HEK293 (cell line): ENCODE data around the gene CADM4.

Experiments
- CTCF ChIA-PET: fragments of 350-600 bp; formaldehyde crosslinking; extraction: SDS; loops from one replicate; lab custom pipeline; 2021; ENCODE audit warnings: antibody characterized with exemption; lab: Yijun Ruan, JAX
- POLR2A ChIA-PET: fragments of 300-600 bp; formaldehyde crosslinking; extraction: SDS; loops from one replicate; lab custom pipeline; 2020; ENCODE audit warnings: antibody characterized with exemption, inconsistent platforms; lab: Yijun Ruan, JAX
- H3K27ac ChIP-seq: fragments of 200-500 bp; sonication (Bioruptor generic); 2 replicates; pipeline ENCODE4 v1.5.1; 2014; ENCODE audit warnings: low read depth, low read length, control low read depth, inconsistent platforms; ENCODE audit errors: extremely low read depth
- H3K36me3 ChIP-seq, 2 experiments: fragments of 200-500 bp in 1 of 2; sonication (Bioruptor generic) in 1 of 2; 1 replicate in 1 of 2; 2 replicates in 1 of 2; pipeline ENCODE4 v1.5.1; 2014 to 2017; ENCODE audit warnings: inconsistent platforms in 2 of 2, low read length in 2 of 2; ENCODE audit not compliant: control insufficient read depth in 2 of 2, insufficient read depth in 1 of 2
- H3K4me1 ChIP-seq: fragments of 200-500 bp; sonication (Bioruptor generic); 2 replicates; pipeline ENCODE4 v1.5.1; 2014; ENCODE audit warnings: mild to moderate bottlenecking, low read length, inconsistent platforms; ENCODE audit not compliant: control insufficient read depth, insufficient read depth
- H3K4me3 ChIP-seq: 2 replicates; pipeline ENCODE4 v1.5.1; 2011; ENCODE audit warnings: low read depth, mild to moderate bottlenecking, control low read depth, low read length, moderate library complexity
- H3K9me3 ChIP-seq: fragments of 200-500 bp; sonication (Bioruptor generic); 2 replicates; pipeline ENCODE4 v1.5.1; 2014; ENCODE audit warnings: low read depth, low read length, inconsistent platforms; ENCODE audit not compliant: control insufficient read depth, insufficient read depth
- IKZF3 ChIP-seq: fragments of 450-650 bp; IDR thresholded peaks from 2 replicates; pipeline ENCODE4 v1.5.0; 2018; ENCODE audit warnings: missing biosample characterization, mild to moderate bottlenecking, missing genetic modification characterization, moderate library complexity
- KLF8 ChIP-seq: fragments of 450-650 bp; formaldehyde crosslinking; IDR thresholded peaks from 2 replicates; pipeline ENCODE4 v1.5.1; 2016; ENCODE audit warnings: missing biosample characterization, missing genetic modification characterization
- ZBTB17 ChIP-seq: fragments of 450-650 bp; formaldehyde crosslinking; IDR thresholded peaks from 2 replicates; pipeline ENCODE4 v1.5.1; 2016; ENCODE audit warnings: missing biosample characterization, missing genetic modification characterization
- ZBTB8A ChIP-seq: fragments of 450-650 bp; formaldehyde crosslinking; IDR thresholded peaks from 2 replicates; pipeline ENCODE4 v1.5.1; 2016; ENCODE audit warnings: missing biosample characterization, missing genetic modification characterization
- ZFP69B ChIP-seq: fragments of 450-650 bp; formaldehyde crosslinking; IDR thresholded peaks from 2 replicates; pipeline ENCODE4 v1.5.1; 2016; ENCODE audit warnings: missing biosample characterization, missing genetic modification characterization
- ZNF10 ChIP-seq: fragments of 450-650 bp; formaldehyde crosslinking; IDR thresholded peaks from 2 replicates; pipeline ENCODE4 v1.5.1; 2017; ENCODE audit warnings: missing biosample characterization, missing genetic modification characterization
- ZNF174 ChIP-seq: fragments of 450-650 bp; formaldehyde crosslinking; IDR thresholded peaks from 2 replicates; pipeline ENCODE4 v1.5.0; 2017; ENCODE audit warnings: missing biosample characterization, mild to moderate bottlenecking, missing genetic modification characterization
- ZNF221 ChIP-seq: fragments of 450-650 bp; formaldehyde crosslinking; IDR thresholded peaks from 2 replicates; pipeline ENCODE4 v1.5.1; 2017; ENCODE audit warnings: missing biosample characterization, missing genetic modification characterization, borderline replicate concordance
- ZNF223 ChIP-seq: fragments of 450-650 bp; formaldehyde crosslinking; IDR thresholded peaks from 2 replicates; pipeline ENCODE4 v1.5.1; 2016; ENCODE audit warnings: missing biosample characterization, missing genetic modification characterization
- ZNF302 ChIP-seq: fragments of 450-650 bp; formaldehyde crosslinking; IDR thresholded peaks from 2 replicates; pipeline ENCODE4 v1.5.1; 2016; ENCODE audit warnings: missing biosample characterization, missing genetic modification characterization, low read depth
- ZNF529 ChIP-seq: fragments of 450-650 bp; formaldehyde crosslinking; IDR thresholded peaks from 2 replicates; pipeline ENCODE4 v1.5.1; 2017; ENCODE audit warnings: missing genetic modification characterization, missing biosample characterization; ENCODE audit not compliant: insufficient replicate concordance
- ZNF623 ChIP-seq: fragments of 450-650 bp; formaldehyde crosslinking; IDR thresholded peaks from 2 replicates; pipeline ENCODE4 v1.5.1; 2016; ENCODE audit warnings: missing biosample characterization, missing genetic modification characterization
- ZNF626 ChIP-seq: fragments of 450-650 bp; sonication (Bioruptor Pico); formaldehyde crosslinking; IDR thresholded peaks from 2 replicates; pipeline ENCODE4 v1.5.1; 2018; ENCODE audit warnings: missing biosample characterization, missing genetic modification characterization, inconsistent platforms
- ZNF664 ChIP-seq: fragments of 450-650 bp; formaldehyde crosslinking; IDR thresholded peaks from 2 replicates; pipeline ENCODE4 v1.5.1; 2016; ENCODE audit warnings: missing biosample characterization, missing genetic modification characterization
- ZNF777 ChIP-seq: fragments of 450-650 bp; formaldehyde crosslinking; IDR thresholded peaks from 2 replicates; pipeline ENCODE4 v1.5.1; 2017; ENCODE audit warnings: missing biosample characterization, missing genetic modification characterization, borderline replicate concordance
- ZNF843 ChIP-seq: fragments of 450-650 bp; formaldehyde crosslinking; IDR thresholded peaks from 2 replicates; pipeline ENCODE4 v1.5.1; 2016; ENCODE audit warnings: missing biosample characterization, missing genetic modification characterization
- ZXDB ChIP-seq: fragments of 450-650 bp; formaldehyde crosslinking; IDR thresholded peaks from 2 replicates; pipeline ENCODE4 v1.5.1; 2016; ENCODE audit warnings: missing biosample characterization, missing genetic modification characterization
- TF ChIP-seq, protein P1 (sequence below): fragments of 450-650 bp; formaldehyde crosslinking; IDR thresholded peaks from 2 replicates; pipeline ENCODE4; 2016; ENCODE audit warnings: missing biosample characterization, missing genetic modification characterization
- TF ChIP-seq, protein P2 (sequence below): fragments of 450-650 bp; formaldehyde crosslinking; IDR thresholded peaks from 2 replicates; pipeline ENCODE4 v1.5.1; 2016; ENCODE audit warnings: missing biosample characterization, missing genetic modification characterization, low read depth
- TF ChIP-seq, protein P3 (sequence below): fragments of 450-650 bp; formaldehyde crosslinking; IDR thresholded peaks from 2 replicates; pipeline ENCODE4 v1.5.1; 2016; ENCODE audit warnings: missing biosample characterization, missing genetic modification characterization
- TF ChIP-seq, protein P4 (sequence below): fragments of 450-650 bp; formaldehyde crosslinking; IDR thresholded peaks from 2 replicates; pipeline ENCODE4 v1.5.1; 2016; ENCODE audit warnings: missing biosample characterization, missing genetic modification characterization, borderline replicate concordance
- TF ChIP-seq, protein P5 (sequence below): fragments of 450-650 bp; formaldehyde crosslinking; IDR thresholded peaks from 2 replicates; pipeline ENCODE4 v1.5.1; 2016; ENCODE audit warnings: missing biosample characterization, missing genetic modification characterization
- TF ChIP-seq, protein P6 (sequence below): sonication (generic); formaldehyde crosslinking; IDR thresholded peaks from 2 replicates; pipeline ENCODE4 v1.8.1; 2022; ENCODE audit warnings: mild to moderate bottlenecking, moderate library complexity, missing genetic modification reagents
- TF ChIP-seq, protein P7 (sequence below): IDR thresholded peaks from 2 replicates; pipeline ENCODE4 v1.6.1; 2011; ENCODE audit warnings: mild to moderate bottlenecking, low read depth, low read length, borderline replicate concordance

Gene CADM4

DNA sequence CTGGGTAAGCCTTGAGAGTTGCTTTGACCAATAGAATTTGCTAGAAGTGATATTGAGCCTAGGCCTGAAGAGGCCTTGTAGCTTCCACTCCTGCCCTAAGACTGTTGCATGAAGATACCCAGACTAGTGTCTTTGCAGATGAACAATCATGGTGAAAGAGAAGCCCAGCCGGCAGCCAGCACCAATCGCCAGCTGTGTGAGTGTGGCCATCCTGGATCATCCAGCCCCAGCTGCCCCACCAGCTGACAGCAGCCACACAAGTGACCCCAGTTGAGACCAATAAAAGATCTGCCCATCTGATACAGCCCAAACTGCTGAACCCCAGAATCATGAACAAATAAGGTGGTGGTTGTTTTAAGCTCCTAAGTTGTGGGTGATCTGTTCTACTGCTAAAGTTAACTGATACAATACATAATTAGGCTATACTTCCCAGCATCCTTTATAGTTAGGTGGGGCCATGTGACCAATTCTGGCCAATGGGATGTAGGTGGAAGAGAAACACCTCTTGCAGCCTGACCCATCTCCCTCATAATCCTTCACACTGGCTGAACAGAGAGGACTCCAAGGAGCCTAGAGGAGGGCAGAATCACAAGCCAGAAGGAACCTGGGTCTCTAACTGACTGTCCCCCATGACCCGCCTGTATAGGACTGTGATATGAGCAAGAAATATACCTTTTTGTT, 10.9 kb downstream of the CADM4 start:
- peak; percentile 84 for TF ChIP-seq ZBTB17
- TF ChIP-seq, protein P1, sequence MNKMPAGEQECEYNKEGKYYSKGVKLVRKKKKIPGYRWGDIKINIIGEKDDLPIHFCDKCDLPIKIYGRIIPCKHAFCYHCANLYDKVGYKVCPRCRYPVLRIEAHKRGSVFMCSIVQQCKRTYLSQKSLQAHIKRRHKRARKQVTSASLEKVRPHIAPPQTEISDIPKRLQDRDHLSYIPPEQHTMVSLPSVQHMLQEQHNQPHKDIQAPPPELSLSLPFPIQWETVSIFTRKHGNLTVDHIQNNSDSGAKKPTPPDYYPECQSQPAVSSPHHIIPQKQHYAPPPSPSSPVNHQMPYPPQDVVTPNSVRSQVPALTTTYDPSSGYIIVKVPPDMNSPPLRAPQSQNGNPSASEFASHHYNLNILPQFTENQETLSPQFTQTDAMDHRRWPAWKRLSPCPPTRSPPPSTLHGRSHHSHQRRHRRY (tag by site-specific recombination), result no peak
- no peak for TF ChIP-seq ZNF623
- TF ChIP-seq IKZF3 (tag by site-specific recombination), result no peak
- no peaks in the 10 kb centered on the region for H3K9me3 ChIP-seq
- no peak overlapping the region for H3K4me3 ChIP-seq
- no peaks in the 10 kb centered on the region for H3K4me1 ChIP-seq
- ChIA-PET POLR2A (interaction anchor here (0.8 to 1.4 kb wide), 6 partner anchors 9 to 198 kb away, joined by 3 to 6 read pairs (median 3); partner anchors contain the start of genes CADM4, IRGQ, ZNF283 and ZNF428), CTCF (interaction anchor here (0.8 to 1.7 kb wide), 5 partner anchors 9 to 87 kb away, joined by 3 to 7 read pairs (median 4); no protein-coding TSS in a partner anchor)
- H3K36me3 ChIP-seq, result peaks cover 5 to 15% of the 10 kb centered on the region in 2 experiments
- H3K27ac ChIP-seq, result no peak overlapping the region

DNA sequence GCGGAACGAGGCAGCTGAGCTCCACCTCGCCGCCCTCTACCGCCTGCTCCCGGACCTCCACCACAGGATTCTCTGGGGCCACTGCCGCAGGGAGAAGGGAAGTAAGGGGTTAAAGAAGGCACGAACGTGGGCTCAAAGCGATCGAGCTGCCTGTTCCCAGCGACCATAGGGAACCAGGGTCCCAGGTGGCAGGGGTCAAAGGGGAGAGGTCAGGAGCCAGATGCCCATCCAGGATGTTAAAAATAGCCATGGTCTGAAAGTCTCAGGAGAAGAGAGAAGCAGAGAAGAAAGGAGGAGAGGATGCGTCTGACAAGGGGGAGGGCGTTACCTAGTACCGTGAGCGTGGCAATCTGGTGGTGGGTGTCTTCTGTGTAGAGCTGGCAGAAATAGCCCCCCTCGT, 12.8 kb downstream of the CADM4 start:
- POLR2A ChIA-PET, result interaction anchor here (1.3 to 1.6 kb wide), 2 partner anchors 27 to 76 kb away, joined by 3 to 5 read pairs; no protein-coding TSS in a partner anchor
- H3K9me3 ChIP-seq, result no peaks in the 10 kb centered on the region
- H3K4me3 ChIP-seq, result no peak overlapping the region
- CTCF ChIA-PET, result interaction anchor here (0.8 to 1.0 kb wide), 3 partner anchors 16 to 72 kb away, joined by 3 to 4 read pairs (median 3); no protein-coding TSS in a partner anchor
- no peaks in the 10 kb centered on the region for H3K4me1 ChIP-seq
- peaks cover 5 to 17% of the 10 kb centered on the region in 2 experiments for H3K36me3 ChIP-seq
- no peak overlapping the region for H3K27ac ChIP-seq
- TF ChIP-seq ZNF843 (tag by site-specific recombination), result no peak
- TF ChIP-seq ZNF664, result no peak
- no peak for TF ChIP-seq ZNF221
- TF ChIP-seq, protein P2, sequence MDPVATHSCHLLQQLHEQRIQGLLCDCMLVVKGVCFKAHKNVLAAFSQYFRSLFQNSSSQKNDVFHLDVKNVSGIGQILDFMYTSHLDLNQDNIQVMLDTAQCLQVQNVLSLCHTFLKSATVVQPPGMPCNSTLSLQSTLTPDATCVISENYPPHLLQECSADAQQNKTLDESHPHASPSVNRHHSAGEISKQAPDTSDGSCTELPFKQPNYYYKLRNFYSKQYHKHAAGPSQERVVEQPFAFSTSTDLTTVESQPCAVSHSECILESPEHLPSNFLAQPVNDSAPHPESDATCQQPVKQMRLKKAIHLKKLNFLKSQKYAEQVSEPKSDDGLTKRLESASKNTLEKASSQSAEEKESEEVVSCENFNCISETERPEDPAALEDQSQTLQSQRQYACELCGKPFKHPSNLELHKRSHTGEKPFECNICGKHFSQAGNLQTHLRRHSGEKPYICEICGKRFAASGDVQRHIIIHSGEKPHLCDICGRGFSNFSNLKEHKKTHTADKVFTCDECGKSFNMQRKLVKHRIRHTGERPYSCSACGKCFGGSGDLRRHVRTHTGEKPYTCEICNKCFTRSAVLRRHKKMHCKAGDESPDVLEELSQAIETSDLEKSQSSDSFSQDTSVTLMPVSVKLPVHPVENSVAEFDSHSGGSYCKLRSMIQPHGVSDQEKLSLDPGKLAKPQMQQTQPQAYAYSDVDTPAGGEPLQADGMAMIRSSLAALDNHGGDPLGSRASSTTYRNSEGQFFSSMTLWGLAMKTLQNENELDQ (tag by site-specific recombination), result no peak
- no peak for TF ChIP-seq ZNF529
- no peak for TF ChIP-seq ZFP69B (tag by site-specific recombination)
- peak; percentile 34; the same call in 1 of the 2 replicates for TF ChIP-seq ZNF777
- no peak for TF ChIP-seq ZBTB8A
- TF ChIP-seq, protein P3, sequence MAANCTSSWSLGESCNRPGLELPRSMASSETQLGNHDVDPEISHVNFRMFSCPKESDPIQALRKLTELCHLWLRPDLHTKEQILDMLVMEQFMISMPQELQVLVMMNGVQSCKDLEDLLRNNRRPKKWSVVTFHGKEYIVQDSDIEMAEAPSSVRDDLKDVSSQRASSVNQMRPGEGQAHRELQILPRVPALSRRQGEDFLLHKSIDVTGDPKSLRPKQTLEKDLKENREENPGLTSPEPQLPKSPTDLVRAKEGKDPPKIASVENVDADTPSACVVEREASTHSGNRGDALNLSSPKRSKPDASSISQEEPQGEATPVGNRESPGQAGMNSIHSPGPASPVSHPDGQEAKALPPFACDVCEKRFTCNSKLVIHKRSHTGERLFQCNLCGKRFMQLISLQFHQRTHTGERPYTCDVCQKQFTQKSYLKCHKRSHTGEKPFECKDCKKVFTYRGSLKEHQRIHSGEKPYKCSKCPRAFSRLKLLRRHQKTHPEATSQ (tag by site-specific recombination), result no peak
- TF ChIP-seq, protein P4, sequence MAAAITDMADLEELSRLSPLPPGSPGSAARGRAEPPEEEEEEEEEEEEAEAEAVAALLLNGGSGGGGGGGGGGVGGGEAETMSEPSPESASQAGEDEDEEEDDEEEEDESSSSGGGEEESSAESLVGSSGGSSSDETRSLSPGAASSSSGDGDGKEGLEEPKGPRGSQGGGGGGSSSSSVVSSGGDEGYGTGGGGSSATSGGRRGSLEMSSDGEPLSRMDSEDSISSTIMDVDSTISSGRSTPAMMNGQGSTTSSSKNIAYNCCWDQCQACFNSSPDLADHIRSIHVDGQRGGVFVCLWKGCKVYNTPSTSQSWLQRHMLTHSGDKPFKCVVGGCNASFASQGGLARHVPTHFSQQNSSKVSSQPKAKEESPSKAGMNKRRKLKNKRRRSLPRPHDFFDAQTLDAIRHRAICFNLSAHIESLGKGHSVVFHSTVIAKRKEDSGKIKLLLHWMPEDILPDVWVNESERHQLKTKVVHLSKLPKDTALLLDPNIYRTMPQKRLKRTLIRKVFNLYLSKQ (tag by site-specific recombination), result no peak
- TF ChIP-seq ZNF10 (tag by site-specific recombination), result no peak
- TF ChIP-seq ZNF626, result no peak
- TF ChIP-seq KLF8 (tag by site-specific recombination), result no peak
- TF ChIP-seq, protein P5, sequence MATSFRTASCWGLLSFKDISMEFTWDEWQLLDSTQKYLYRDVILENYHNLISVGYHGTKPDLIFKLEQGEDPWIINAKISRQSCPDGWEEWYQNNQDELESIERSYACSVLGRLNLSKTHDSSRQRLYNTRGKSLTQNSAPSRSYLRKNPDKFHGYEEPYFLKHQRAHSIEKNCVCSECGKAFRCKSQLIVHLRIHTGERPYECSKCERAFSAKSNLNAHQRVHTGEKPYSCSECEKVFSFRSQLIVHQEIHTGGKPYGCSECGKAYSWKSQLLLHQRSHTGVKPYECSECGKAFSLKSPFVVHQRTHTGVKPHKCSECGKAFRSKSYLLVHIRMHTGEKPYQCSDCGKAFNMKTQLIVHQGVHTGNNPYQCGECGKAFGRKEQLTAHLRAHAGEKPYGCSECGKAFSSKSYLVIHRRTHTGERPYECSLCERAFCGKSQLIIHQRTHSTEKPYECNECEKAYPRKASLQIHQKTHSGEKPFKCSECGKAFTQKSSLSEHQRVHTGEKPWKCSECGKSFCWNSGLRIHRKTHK (tag by site-specific recombination), result no peak
- TF ChIP-seq ZXDB (tag by site-specific recombination), result no peak
- TF ChIP-seq ZNF223, result no peak
- TF ChIP-seq, protein P6, sequence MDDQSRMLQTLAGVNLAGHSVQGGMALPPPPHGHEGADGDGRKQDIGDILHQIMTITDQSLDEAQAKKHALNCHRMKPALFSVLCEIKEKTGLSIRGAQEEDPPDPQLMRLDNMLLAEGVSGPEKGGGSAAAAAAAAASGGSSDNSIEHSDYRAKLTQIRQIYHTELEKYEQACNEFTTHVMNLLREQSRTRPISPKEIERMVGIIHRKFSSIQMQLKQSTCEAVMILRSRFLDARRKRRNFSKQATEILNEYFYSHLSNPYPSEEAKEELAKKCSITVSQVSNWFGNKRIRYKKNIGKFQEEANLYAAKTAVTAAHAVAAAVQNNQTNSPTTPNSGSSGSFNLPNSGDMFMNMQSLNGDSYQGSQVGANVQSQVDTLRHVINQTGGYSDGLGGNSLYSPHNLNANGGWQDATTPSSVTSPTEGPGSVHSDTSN, result no peak
- TF ChIP-seq ZNF302, result no peak
- TF ChIP-seq, protein P7, sequence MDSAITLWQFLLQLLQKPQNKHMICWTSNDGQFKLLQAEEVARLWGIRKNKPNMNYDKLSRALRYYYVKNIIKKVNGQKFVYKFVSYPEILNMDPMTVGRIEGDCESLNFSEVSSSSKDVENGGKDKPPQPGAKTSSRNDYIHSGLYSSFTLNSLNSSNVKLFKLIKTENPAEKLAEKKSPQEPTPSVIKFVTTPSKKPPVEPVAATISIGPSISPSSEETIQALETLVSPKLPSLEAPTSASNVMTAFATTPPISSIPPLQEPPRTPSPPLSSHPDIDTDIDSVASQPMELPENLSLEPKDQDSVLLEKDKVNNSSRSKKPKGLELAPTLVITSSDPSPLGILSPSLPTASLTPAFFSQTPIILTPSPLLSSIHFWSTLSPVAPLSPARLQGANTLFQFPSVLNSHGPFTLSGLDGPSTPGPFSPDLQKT, result no peak
- TF ChIP-seq ZNF174 (tag by site-specific recombination), result no peak
